ENCODE results near the gene SLC26A1.

- TF ChIP-seq POLR2AphosphoS5 (IDR thresholded peaks at IDR 0.05) (no peak), CTCF (IDR thresholded peaks at IDR 0.05) (no peak), POLR2A (IDR thresholded peaks at IDR 0.05) (no peak)
These were observed 28.3 kb upstream of the SLC26A1 start for GRCh38 chr4:1021386-1022050.

All from transverse colon (tissue), 4 donors.